ENCODE data around the gene KCND3.

KCND3 gene

GRCh38 chr1:111887385-111887784 lies 102.1 kb downstream of the KCND3 start:
- Histone ChIP-seq H3K36me3 (no peaks in the 10 kb centered on the region), H3K27me3 (no peaks in the 10 kb centered on the region), H3K4me3 (no peak overlapping the region), H3K27ac (no peak overlapping the region), H3K4me1 (no peaks in the 10 kb centered on the region), H3K9me3 (no peaks in the 10 kb centered on the region)
- TF ChIP-seq CTCF (IDR thresholded peaks at IDR 0.05), result no peak
- DNase-seq, result no peak
- intact Hi-C loops (cut with DNase I; ENCODE audit: low total_unique reads), result no loop called here

- Histone ChIP-seq H3K27me3 (no peaks in the 10 kb centered on the region), H3K4me1 (no peaks in the 10 kb centered on the region), H3K4me3 (no peak overlapping the region), H3K9me3 (no peaks in the 10 kb centered on the region), H3K36me3 (no peaks in the 10 kb centered on the region), H3K27ac (no peak overlapping the region)
- intact Hi-C loops (cut with DNase I; ENCODE audit: low total_unique reads), result no loop called here
- DNase-seq, result no peak
- no peak for TF ChIP-seq CTCF (IDR thresholded peaks at IDR 0.05)
Observed at GRCh38 chr1:111886741-111887140, 102.7 kb downstream of the KCND3 start.

- intact Hi-C loops (cut with DNase I; ENCODE audit: low total_unique reads), result no loop called here
- H3K27me3 ChIP-seq, result no peaks in the 10 kb centered on the region
- H3K9me3 ChIP-seq, result no peaks in the 10 kb centered on the region
Observed at GRCh38 chr1:111884772-111885443, 104.6 kb downstream of the KCND3 start.

GRCh38 chr1:111882986-111883560 lies 106.4 kb downstream of the KCND3 start:
- Histone ChIP-seq H3K9me3 (no peaks in the 10 kb centered on the region), H3K36me3 (no peaks in the 10 kb centered on the region), H3K27me3 (peaks cover 0 to 2% of the 10 kb centered on the region in 2 donors), H3K27ac (no peak overlapping the region), H3K4me3 (no peak overlapping the region), H3K4me1 (peaks cover 0 to 8% (median 3%) of the 10 kb centered on the region in 4 donors)
- no peak for DNase-seq
- intact Hi-C loops (cut with DNase I; ENCODE audit: low total_unique reads), result no loop called here
- no peak for TF ChIP-seq CTCF (IDR thresholded peaks at IDR 0.05)

More at GRCh38 chr1:111884772-111885443, 104.6 kb downstream of the KCND3 start:
- Histone ChIP-seq H3K4me1 (peaks cover 0 to 8% (median 3%) of the 10 kb centered on the region in 4 donors), H3K27ac (no peak overlapping the region), H3K4me3 (no peak overlapping the region), H3K36me3 (no peaks in the 10 kb centered on the region)
- no peak for DNase-seq
- TF ChIP-seq CTCF (IDR thresholded peaks at IDR 0.05), result no peak

- DNase-seq, result no peak
- intact Hi-C loops (cut with DNase I; ENCODE audit: low total_unique reads), result no loop called here
- peaks cover 0 to 8% (median 3%) of the 10 kb centered on the region in 4 donors for H3K4me1 ChIP-seq
- TF ChIP-seq CTCF (IDR thresholded peaks at IDR 0.05), result no peak
- no peaks in the 10 kb centered on the region for H3K9me3 ChIP-seq
- no peaks in the 10 kb centered on the region for H3K36me3 ChIP-seq
- no peak overlapping the region for H3K4me3 ChIP-seq
- no peak overlapping the region for H3K27ac ChIP-seq
- H3K27me3 ChIP-seq, result peaks cover 0 to 2% of the 10 kb centered on the region in 2 donors
Observed at GRCh38 chr1:111882559-111882958, 106.9 kb downstream of the KCND3 start.
